ENCODE results near the gene RCVRN. TPM values are rescaled to one million over a fixed set of nuclear protein-coding genes. Genes with fewer than 3 reads are reported as not detected.
A peak's percentile ranks its signal among the peaks of the same experiment; 100 is the strongest.

Gene RCVRN
- total RNA-seq, 1 experiment from 2014 or later, result not detected

DNA sequence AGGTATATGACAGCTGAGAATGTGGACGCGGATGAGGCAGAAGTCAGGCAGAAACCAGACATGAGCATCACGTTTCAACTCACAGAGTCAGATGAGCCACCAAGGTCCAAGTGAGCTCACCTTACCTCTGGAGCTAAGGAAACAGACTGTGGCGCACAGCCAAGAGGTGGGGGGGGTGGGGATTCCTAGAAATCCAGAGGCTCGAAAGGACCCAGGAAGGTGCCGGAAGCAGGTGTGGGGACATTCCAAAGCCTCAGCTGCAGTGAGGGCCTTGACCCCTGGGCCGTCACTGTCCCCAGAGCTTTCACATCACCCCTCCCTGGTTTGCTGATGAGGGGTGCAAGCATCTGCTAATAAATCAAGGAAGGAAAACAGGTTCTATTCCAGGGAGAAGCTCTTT is 29.3 kb upstream of the RCVRN start:
- no peak for DNase-seq
- no CpG with 5 or more reads among the region's 7 CpGs for WGBS (ENCODE audit: extremely low coverage, insufficient read length, low lambda C conversion rate)
- H3K14ac ChIP-seq (ENCODE audit: insufficient read depth, low read length), result no peak overlapping the region
- no peak overlapping the region for H2AFZ ChIP-seq (ENCODE audit: low read length)
- no peak overlapping the region for H2AK5ac ChIP-seq (ENCODE audit: insufficient read length, low read length)
- no peak overlapping the region for H4K5ac ChIP-seq (ENCODE audit: insufficient read length, low read depth, low read length)
- H3K56ac ChIP-seq (ENCODE audit: insufficient read length, low read depth, low read length), result no peak overlapping the region
- no peaks in the 10 kb centered on the region for H3K79me2 ChIP-seq (ENCODE audit: insufficient read depth, low read length)
- Mint-ChIP-seq H3K27me3 (ENCODE audit: low read depth) (no peaks in the 10 kb centered on the region; the same call in 1 of the 2 replicates), H3K4me3 (no peak overlapping the region), H3K9me3 (peaks cover 2 to 4% of the 10 kb centered on the region in 2 experiments; a peak in 3 of 5 replicates), H3K36me3 (ENCODE audit: insufficient read depth in 1 of 3, low read depth in 3 of 3) (peaks cover 0 to 9% (median 0%) of the 10 kb centered on the region in 3 experiments; a peak in 2 of 7 replicates), H3K27ac (peak overlapping the region in 1 of 3 experiments; percentile 87; a peak in 1 of 7 replicates), H3K4me1 (peaks cover 12 to 16% of the 10 kb centered on the region in 2 experiments)
- no peak overlapping the region for H3K4ac ChIP-seq (ENCODE audit: low read depth, low read length)
- H3K23me2 ChIP-seq (ENCODE audit: insufficient read length, low read depth, low read length, poor library complexity, severe bottlenecking), result no peaks in the 10 kb centered on the region
- H2BK15ac ChIP-seq (ENCODE audit: low read depth, low read length), result no peak overlapping the region
- H3K27ac ChIP-seq (ENCODE audit: insufficient read length, low read depth, low read length), result no peak overlapping the region
- H3K4me1 ChIP-seq (ENCODE audit: insufficient read depth, low read length), result no peaks in the 10 kb centered on the region
- no peaks in the 10 kb centered on the region for H3K27me3 ChIP-seq (ENCODE audit: insufficient read depth, low read length)
- H4K8ac ChIP-seq (replicated peaks; ENCODE audit: insufficient read length, low read depth, low read length), result no peak overlapping the region
- H2BK20ac ChIP-seq (ENCODE audit: low read depth, low read length, poor library complexity, severe bottlenecking), result no peak overlapping the region
- H2BK120ac ChIP-seq (ENCODE audit: low read depth, low read length, poor library complexity, severe bottlenecking), result no peak overlapping the region
- no peaks in the 10 kb centered on the region for H3K9me3 ChIP-seq (ENCODE audit: control insufficient read depth, low read depth, low read length)
- H3T11ph ChIP-seq (ENCODE audit: low read length), result no peak overlapping the region
- no peak overlapping the region for H3K9ac ChIP-seq (ENCODE audit: extremely low read depth, insufficient read length, low read length)
- H3K4me2 ChIP-seq (ENCODE audit: insufficient read depth, insufficient read length, low read length), result no peak overlapping the region
- no peak overlapping the region for H2BK12ac ChIP-seq (ENCODE audit: insufficient read length, low read depth, low read length)
- H4K20me1 ChIP-seq (ENCODE audit: control insufficient read depth, insufficient read depth, insufficient read length), result no peaks in the 10 kb centered on the region
- H3K18ac ChIP-seq (ENCODE audit: insufficient read length, low read depth, low read length), result no peak overlapping the region
- no peak overlapping the region for H4K91ac ChIP-seq (ENCODE audit: insufficient read length, low read depth, low read length)
- H2BK5ac ChIP-seq (ENCODE audit: insufficient read length, low read length), result no peak overlapping the region
- no peak overlapping the region for H3K23ac ChIP-seq (ENCODE audit: insufficient read length, low read depth, low read length)
- TF ChIP-seq, protein P1, sequence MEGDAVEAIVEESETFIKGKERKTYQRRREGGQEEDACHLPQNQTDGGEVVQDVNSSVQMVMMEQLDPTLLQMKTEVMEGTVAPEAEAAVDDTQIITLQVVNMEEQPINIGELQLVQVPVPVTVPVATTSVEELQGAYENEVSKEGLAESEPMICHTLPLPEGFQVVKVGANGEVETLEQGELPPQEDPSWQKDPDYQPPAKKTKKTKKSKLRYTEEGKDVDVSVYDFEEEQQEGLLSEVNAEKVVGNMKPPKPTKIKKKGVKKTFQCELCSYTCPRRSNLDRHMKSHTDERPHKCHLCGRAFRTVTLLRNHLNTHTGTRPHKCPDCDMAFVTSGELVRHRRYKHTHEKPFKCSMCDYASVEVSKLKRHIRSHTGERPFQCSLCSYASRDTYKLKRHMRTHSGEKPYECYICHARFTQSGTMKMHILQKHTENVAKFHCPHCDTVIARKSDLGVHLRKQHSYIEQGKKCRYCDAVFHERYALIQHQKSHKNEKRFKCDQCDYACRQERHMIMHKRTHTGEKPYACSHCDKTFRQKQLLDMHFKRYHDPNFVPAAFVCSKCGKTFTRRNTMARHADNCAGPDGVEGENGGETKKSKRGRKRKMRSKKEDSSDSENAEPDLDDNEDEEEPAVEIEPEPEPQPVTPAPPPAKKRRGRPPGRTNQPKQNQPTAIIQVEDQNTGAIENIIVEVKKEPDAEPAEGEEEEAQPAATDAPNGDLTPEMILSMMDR (conservative IDR thresholded peaks at IDR 0.05), result no peak
- no peaks in the 10 kb centered on the region for H3K79me1 ChIP-seq (ENCODE audit: insufficient read depth, low read depth, low read length, poor library complexity, severe bottlenecking)

Data from H9 (cell line).